GM19452 (cell line): ENCODE data around the gene AUP1.
A peak's percentile ranks its signal among the peaks of the same experiment; 100 is the strongest.

ENCODE experiments used
- ATAC-seq: cut with Tn5 transposase; IDR thresholded peaks from one replicate; pipeline ENCODE4 v1.9.1; 2021; ENCODE audit not compliant: unreplicated experiment

AUP1 gene

DNA sequence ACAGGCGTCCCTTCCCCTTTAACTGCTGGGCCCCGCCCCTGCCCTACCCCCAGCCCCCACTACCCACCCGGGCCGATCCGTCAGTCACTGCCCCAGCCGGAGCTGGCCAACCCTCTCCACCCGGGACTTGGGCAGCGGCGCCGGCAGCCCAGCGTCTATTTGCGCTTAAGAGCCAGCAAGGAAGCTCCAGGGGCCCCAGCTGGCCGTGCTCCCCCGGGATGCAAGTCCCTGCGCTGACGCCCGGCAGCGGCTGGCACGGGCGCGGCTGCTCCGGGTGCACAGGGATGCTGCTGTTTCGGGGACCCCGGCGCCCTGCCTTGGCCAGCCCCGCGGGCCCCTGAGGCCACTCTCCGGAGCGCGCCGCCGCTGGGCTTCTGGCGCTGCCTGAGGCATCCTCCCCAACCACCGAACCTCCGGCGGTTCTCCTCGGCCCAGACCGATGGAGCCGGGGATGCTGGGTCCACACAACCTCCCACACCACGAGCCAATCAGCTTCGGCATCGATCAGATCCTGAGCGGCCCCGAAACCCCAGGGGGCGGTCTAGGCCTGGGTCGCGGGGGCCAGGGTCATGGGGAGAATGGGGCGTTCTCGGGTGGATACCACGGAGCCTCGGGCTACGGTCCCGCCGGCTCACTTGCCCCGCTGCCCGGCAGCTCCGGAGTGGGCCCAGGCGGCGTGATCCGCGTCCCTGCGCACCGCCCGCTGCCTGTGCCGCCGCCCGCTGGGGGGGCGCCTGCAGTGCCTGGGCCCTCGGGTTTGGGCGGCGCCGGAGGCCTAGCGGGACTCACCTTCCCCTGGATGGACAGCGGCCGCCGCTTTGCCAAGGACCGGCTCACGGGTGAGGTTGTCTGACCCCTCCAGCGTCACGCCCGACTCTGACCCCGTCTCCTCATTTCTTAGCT, 14.9 kb downstream of the AUP1 start, which contains the start of gene TLX2:
Gene TLX2 (plus strand): TSS at position 83 of the 903 bp plus-strand sequence. CDS start 357 bp downstream, at position 440.
- ATAC-seq: no peak

GRCh38 chr2:74513605-74514367, 15.7 kb downstream of the AUP1 start:
- no peak for ATAC-seq

DNA sequence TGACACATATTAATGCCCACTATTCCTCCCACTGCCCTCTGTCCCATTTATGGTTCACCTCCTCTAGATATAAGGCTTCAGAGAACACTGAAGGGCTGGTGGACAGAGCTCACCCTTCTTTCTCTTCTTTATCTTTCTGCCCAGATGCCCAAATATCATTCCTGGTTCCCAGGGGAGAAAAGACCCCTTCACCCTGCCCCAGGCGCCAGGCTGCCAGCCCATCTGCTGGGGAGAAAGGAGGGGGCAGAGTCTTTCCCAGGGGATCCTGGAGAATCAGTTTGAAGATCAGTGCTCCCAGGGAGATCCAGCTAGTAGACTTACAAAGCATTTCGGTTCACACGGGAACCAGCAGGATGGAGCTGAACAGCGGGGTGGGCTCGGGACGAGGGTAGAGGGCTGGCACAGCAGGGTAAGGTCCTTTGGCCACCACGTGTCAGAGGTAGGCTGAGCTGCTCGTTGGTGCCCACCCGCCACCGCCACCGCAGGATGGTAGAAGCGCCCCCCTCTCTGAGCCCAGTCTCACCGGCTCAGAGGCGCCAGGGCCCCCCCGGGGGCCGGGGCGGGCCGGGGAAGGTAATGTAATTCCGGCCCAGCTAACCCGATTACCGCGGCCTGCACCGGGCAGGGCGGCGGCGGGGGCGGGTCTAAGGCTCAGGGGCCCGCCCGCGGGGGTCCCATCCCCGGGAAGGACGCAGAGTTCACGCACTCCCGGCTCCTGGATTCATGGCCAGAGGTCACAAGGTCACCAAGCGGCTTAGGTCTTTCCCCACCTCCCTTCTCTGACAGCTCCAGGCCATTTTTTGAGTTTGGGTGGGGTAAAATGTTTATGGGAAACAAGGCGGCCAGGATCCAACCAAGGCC, 16.5 kb downstream of the AUP1 start:
- ATAC-seq: no peak

GRCh38 chr2:74511104-74511989, 18.2 kb downstream of the AUP1 start:
- ATAC-seq: no peak

GRCh38 chr2:74510272-74510671, 19.2 kb downstream of the AUP1 start:
- ATAC-seq: no peak

DNA sequence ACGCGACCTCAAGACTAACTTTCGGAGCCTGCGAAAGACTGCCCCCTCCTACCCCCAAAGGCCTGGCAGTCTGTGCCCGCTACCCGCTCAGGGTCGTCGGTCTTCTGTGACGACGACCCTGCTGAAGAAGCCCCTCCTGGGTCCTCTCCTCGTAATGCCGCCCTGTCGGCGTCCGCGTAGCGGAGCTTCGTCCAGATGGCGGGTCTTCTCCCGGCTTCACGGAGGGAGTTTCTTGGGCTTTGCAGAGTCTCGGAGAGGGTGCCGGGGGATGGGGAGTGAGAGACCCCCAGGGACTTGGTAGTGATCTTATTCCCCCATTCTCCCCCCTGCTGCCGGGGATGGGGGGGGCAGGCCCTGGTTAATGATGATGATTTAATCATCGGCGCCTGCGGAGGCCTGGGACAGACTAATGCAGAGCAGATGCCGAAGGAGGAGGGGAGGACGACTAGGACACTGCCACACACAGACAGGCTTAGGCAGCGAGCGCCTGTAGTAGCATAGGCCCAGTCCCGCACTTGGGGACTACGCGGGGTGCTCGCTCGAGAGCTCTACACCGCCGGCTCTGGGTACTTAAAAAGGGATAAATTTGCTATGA, 21.5 kb downstream of the AUP1 start:
- ATAC-seq: no peak

- peak; percentile 86 for ATAC-seq
These were observed 22.2 kb downstream of the AUP1 start, which contains the start of gene PCGF1 for GRCh38 chr2:74507145-74507925. Gene PCGF1, minus strand, starts transcription at chr2:74507695. Its CDS starts 27 bp downstream, at chr2:74507668.

- no peak for ATAC-seq
These were observed 23.9 kb downstream of the AUP1 start for GRCh38 chr2:74505448-74506246.

- ATAC-seq: no peak
These were observed 24.9 kb downstream of the AUP1 start for GRCh38 chr2:74504591-74504990.

DNA sequence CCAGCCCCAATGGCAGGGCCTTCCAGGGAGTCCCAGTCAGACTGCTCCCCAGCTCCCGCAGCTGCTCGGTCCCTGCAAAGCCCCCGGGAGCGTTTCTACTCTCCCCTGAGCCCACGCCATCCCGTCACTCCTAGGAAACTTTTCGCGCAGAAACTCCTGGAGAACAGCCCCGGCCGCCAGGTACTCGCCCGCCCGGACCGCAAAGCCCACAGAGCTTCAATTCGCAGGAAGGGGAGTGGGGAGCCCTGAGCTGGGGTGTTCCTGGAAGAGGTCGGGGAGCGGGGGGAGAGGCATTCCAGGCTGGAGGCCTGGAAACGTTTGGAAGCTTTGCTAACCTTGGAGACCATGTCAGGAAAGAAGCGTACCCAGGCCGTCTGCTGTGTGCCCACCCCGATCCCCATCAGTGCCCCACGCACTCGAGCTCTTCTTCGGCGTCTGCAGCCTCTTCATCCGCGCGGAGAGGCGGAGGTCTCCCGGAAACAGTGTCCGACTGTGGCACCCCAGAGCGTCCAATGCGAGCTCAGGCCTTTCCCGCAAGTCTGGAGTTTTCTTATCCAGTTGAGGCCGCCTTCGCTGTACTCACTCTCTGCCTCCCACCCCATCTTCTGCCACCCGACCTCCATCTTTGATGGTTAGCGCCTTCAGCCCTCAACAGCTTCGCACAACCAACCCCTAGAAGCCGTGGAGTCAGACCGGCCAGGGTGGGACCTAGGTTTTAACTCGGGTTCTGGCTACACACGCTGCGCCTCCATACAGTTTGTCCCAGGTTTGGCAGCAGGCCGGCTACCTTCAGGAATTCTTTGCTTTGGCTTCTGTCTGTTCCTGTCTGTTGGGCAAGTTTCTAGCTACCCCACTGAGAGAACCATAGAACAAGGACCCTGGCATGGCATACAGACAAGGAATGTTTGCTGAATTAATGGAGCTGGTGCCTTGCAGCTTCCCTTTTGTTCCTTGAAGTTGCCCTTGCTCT, 25.7 kb downstream of the AUP1 start:
- no peak for ATAC-seq

GRCh38 chr2:74502720-74503505, 26.6 kb downstream of the AUP1 start:
- ATAC-seq: peak; percentile 50

GRCh38 chr2:74502147-74502719, 27.3 kb downstream of the AUP1 start:
- ATAC-seq: no peak

DNA sequence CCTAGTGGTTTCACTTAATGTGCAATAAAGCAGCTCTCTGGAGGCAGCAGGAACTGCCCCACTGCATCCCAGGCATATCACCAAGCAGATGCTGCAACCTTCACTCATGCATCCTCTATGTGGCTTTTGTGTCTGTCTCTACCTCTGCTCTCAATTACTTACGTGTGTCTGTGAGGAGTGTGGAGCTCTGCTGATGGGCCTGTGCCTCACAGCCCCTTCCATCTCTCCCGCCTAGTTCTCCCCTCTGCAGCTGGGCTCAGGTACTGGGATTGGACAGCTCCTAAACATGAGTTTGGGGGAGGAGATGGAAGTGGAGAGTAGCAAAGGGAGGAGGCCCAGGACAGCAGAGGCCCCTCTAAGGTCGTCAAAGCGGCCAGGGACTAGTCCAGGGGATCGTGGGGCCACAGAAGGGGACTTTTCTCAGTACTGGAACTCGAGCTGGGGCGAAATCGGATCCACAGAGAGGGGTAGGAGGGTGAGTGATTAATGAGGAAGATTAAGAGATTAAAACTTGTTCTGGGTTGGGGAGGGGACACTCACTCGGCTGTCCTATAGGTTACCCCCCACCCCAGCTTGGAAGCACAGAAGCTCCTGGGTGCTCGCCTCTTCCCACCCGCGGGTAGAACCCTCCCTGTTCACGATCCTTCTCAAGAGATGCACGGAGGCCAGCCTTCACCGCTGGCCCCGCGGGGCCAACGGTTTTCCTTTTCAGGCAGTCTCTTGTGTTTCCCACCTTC, 28.0 kb downstream of the AUP1 start:
- no peak for ATAC-seq

DNA sequence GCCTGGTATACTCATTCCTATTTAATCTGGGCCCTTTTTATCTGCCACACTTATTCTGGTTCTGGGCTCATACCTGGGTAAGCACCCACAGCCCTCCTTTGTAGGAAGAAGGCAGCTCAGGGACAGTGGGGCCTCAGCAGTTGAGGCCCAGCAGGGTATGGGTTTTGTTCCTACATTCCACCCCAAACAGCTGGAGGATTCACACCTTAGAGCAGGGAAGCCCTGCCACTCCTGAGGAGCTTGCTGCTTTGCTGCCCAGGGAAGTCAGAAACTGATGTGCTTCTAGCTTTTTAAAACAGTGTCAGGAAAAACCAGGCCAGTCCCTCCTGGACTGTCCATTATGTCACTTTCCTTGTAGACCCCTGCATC, 28.9 kb downstream of the AUP1 start:
- no peak for ATAC-seq

GRCh38 chr2:74499940-74500577, 29.4 kb downstream of the AUP1 start:
- ATAC-seq: no peak
